Measurements from ENCODE around the gene MTAP.

MTAP gene

DNA sequence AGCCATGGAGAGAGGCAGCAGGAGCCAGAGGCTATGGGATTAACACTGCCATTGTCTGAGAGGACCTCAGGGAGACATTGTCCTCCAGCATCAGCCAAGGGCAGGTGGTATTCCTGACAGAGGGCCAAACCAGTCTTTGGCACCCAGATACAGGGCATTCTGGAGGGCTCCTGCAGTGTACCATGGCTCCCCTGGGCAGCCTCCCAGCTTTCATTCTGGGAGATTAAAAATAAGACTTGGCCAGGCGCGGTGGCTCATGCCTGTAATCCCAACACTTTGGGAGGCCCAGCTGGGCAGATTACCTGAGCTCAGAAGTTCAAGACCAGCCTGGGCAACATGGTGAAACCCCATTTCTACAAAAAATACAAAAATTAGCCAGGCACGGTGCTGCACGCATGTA lies 4.2 kb downstream of the MTAP start:
- DNase-seq: no peak

DNA sequence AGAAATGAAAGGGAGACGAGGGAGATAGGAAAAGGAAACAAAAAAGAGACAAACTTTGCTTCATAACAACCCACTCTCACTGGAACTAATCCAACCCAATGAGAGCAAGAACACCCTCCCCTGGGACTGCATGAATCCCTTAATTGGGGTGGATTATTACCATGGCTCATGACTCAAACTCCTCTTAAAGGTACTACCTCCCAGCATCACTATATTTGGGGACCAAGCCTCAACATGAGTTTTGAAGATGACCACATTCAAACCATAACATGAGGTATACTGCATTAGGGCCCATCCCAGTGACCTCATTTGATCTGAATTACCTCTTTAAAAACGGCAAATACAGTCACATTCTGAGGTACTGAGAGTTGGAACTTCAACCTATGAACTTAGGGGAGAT lies 8.0 kb downstream of the MTAP start:
- DNase-seq: no peak

DNA sequence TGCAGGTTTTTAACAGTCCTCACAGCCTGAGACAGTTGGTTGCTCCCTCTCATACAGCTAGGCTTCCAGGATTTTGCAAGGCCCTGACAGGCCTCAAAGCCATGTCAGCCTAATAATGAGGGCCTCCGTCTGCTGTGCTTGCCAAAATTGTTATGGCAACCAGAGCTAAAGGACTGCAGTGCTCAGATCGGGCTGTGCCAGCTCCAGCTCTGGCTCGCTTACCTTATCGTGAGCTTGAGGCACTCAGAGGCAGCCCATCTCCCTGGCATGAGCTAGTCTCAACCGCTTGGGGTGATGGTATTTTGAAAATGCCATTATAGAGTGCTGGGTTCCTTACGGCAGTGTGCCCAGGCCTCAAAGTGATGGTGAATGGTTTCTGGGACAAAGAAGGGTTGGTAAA lies 8.4 kb downstream of the MTAP start:
- DNase-seq: no peak

DNA sequence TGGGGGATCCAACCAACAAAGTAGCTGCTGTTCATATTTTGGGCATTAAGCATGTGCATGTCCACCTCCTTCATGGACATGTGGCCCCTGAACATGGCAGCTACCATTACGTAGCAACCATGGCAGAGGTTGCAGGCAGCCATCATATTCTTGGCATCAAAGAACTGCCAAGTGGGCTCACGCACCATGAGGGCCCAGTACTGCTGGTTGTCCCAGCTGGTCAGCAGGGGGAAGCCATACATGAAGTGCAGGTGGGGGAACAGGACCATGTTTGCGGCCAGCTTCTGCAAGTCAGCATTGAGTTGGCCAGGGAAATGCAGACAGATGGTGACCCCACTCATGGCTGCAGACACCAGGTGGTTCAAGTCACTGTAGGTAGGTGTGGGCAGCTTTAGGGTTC lies 9.5 kb downstream of the MTAP start:
- DNase-seq: no peak

DNA sequence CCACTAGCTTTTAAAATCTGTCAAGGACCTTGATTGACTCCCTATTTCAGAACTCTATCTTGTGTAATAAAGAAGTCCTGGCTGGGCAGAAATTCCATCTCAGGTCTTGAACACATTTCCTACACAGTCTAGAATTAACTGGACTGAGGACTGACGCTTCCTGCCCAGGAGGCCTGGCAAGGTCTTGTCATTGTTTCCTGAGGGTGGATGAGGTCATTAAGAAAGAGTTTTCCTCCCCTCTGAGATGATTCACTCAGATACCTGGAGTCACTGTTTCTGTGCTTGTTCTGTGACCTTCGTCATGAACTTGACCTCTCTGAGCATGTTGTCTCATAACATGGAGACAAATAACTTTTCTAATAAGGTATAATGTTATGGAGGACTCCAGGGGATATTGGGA lies 10.0 kb downstream of the MTAP start:
- DNase-seq: no peak

DNA sequence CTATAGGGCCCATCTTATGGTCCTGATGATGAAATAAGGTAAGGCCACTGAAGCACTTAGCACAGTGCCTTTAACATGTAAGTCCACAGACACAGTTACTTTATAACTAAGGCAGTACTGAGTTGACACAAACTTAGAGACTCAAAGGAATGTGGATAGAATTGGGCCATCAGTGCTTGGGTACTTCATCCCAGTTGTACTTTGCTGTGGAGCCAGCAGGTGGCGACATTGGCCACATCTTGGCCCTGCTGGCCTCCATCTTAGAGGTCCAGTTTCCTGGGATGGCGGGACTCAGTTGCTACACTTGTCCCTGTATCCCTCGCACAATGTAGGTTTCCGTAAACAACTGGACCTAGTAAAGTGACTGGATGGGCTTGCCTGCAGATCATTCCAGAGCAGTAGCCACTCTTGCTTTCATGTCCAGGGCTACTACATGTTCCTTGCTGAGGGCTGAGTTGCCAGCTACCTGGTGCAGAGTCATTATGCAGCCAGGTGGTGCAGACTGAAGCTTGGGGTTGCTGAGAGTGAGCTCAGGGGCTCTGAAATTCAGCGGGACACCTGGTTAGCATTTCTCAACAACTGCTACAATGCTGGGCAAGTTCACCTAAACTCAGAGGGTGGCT lies 10.6 kb downstream of the MTAP start:
- peak; percentile 19 to 58 (median 36) for DNase-seq

DNA sequence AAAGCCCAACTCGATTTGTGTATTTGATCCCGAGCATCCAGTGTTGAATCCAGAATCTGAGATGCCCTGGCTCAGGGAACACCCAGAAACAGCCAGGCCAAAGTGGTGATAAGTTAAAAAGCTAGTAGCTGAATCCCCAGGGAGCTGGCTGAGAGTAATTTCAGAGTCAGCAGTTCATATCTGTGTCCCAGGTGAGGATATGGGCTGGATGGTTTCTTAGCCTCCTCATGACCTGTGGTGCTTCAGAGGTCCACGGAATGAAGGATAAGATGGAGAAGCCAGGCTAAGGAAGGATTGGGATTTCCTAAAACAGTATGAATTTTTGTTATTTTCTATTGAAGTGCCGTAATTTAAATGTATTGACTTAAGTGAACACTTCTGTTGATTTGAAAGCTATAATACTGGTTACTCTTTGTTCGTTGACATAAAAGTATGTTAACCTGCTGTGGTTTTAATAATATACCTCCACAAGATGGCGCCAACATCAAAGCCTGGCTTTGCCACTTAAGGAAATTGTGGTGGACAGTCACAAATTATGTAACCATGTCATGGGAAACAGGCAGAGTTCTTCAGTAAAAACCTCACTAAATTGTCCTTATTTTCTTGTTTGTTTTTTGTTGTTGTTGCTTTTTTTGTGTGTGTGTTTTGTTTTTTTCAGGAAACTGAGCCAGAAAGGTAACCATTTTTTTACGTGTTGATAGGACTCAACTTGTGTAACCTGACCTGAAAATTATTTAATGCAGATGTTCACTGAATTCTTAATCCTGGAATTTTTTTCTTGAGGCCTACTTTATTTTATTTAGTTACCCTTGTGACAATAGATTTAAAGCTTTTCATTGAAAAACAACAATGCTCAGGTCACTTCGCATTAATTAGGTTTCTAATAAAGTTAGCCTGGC lies 11.4 kb downstream of the MTAP start:
- DNase-seq: peak in 5 of 6 experiments; percentile 34 to 68 (median 43)

DNA sequence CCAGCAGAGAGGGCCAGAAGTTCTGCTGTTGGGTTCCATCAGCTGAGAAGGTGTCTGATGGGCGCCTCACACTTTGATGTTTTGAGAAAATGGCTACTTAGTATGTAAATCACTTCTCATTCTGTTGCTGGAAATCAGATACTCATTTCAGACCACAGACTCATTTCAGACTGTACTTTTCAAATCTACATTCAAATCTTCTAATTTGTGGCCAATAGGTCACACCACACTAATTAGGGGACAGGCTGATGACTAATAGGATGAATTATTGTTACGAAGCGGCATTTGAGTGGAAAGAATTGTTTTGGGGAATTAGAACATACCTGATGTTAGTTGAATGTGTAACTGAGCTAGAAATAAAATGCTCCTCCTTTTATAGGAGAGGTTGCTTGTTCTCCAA lies 13.2 kb downstream of the MTAP start:
- no peak for DNase-seq

DNA sequence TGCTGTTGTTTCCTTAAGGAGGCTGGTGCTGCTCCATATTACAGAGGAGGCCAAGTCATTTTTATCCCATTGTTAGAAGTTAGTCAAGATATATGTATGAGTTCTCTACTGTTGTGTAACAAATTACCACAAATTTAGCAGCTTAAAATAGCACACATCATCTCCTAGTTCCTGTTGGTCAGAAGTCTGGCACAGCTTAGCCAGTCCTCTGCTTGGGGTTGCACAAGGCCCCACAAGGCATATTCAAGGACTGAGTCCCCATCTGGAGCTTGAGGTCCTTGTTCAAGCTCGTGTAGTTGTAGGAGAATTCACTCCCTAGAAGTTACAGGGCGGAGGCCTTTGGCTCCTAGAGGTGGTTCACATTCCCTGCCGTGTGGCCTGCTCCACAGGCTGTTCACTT lies 14.7 kb downstream of the MTAP start:
- DNase-seq: no peak

DNA sequence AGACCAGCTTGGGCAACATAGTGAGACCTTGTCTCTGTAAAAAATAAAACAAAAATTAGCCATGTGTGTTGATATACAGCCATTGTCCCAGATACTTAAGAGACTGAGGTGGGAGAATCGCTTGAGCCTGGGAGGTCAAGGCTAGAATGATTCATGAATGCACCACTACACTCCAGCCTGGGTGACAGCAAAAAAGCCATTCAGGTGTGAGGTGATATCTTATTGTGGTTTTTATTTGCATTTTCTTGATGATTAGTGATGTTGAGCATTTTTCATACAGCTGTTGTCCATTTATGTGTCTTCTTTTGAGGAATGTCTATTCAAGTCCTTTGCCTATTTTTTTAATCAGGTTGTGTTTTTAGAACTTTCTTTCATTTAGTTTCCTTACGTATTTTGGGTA lies 23.2 kb downstream of the MTAP start:
- DNase-seq: no peak

DNA sequence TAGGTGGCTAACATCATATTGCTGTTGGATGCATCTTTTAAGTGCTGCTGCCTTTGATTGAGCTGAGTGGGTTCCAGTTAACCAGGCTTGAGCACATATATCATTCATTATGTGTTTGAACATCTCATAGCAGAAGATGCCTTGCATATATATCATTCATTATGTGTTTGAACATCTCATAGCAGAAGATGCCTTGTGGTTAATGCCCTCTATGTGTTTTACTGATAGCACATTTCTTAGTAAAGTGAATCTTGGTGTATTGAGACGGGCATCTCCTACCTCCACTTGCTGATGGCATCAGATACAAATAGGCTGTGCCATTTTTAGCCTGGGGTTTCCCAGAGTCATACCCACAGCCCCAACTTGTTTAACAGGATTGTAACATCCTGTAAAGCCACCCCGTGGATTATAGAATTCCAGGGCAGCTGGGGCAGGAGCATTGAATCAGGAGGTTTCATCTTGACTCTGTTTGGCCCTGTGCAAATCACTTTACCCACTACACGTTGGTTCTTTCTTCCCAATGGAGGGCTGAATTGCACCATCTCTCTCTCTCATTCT lies 26.5 kb downstream of the MTAP start:
- no peak for DNase-seq

DNA sequence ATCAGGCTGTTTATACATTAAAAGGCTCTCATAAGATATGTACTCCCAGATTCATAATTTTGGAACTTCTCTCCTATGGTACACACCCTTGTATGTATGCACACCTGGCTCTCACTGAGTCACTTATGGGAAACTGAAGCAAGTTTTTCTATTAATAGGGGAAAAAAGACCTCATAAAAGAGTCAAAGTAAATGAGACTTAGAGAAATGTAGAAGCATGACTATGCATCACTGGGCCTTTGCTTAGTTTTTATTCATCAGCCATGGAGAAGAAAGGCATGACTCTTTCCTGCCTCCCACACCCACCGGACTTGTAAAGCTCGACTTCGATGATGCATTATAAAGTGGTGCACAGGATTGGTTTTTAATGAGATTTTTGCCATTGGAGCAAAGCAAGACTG lies 28.2 kb downstream of the MTAP start:
- DNase-seq: no peak

DNA sequence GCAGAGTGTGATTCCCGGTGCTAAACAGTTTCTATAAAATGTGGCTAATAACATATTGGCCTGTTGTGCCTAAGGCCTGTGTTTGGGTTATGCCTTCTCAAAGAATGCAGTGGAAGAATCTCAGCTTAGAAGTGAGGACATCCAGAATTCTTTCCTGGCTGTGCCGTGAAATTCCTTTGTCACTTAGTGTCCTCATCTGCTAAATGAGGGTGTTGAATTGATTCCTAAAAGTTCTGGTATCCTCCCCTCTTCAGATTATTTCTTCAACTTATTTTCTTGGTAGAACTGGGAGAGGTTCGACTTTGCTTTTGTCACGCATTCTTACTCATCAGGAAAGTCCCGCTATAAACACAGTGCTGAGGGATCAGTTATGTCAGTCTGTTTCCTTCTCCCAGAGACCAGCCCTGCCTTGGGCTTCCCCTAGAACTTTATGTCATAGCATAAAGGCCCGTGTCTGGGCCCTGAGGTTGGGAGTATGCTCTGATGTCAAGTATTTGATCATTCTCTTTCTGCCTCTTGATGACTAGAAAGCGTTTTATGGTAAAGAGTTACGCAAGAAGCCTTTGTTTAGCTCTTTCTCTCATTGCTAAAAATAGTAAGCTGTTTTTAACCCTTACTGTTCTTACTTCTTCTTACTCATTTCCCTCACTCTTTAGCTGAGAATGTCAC lies 29.5 kb downstream of the MTAP start:
- no peak for DNase-seq

DNA sequence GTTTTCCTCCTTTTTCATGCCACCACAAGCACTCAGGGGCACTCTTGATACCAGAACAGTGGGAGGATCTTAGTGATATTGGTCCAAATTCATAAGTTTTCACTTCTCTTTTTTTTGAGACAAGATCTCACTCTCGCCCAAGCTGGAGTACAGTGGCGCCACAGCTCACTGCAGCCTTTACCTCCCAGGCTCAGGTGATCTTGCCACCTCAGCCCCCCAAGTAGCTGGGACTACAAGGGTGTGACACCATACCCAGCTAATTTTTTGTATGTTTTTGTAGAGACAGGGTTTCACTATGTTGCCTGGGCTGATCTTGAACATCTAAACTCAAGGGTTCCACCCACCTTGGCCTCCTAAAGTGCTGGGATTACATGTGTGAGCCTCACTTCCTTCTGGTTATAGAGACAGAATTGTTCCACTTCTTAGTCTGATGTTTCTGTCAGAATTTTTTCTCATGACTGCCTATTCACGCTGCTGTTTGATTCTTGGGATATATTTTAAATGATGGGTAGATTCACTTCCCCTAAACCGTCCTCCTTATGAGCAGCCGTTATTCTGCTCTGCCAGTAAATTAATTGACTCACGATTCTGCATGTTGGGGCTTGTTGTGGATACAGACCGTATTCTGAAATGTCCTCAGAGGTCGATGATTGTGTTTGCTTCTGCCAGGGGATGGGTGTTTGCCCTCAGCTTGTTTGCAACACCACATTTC lies 30.8 kb downstream of the MTAP start:
- no peak for DNase-seq

DNA sequence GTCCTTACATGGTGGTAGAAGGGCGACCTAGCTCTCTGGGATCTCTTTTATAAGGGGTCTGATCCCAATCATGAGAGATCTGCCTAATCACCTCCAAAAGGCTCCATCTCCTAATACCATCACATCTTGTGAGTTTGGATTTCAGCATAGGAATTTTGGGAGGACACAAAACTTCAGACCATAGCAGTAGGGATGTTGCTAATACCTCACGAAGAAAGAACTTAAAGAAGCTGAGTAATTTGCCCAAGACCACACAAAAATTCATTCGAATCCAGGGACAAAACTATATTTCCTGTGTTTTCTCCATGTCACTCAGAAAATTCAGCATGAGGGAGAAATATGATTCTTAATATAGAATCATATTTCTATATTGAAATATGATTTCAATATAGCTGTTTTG lies 32.7 kb downstream of the MTAP start:
- DNase-seq: no peak

DNA sequence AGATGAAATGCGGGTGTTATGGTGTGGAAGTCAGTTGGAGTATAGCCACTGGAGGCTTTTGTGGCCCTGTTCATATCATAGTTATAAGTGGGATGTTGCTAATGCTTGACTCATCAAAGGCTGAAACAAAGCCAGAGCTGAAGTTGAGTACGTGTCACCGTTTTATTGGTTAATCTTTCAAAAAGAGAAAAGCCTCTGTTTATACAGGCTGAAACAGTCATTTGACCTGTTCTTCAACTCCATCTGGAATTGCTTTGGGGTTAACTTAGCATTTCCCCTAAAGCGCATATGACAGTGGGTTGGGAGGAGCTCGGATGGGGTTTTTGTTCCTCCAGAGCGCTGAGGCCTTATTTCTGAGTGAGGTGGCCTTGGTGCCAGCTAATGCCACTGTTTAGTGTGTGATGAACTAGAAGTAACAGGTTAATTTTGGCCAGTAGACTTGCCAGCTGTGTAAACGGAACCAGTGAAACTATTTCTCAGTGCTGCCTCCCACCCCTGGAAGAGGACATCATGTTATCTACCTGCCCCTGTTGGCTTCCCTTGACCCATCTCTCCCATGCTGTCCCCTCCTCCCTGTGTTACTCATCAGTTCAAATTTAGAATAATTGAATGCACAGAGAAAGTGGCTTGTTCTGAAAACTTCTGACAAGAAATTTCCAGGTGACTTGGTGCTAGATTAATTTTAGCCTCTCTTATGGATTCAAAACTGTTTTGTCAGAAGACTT lies 34.2 kb downstream of the MTAP start:
- DNase-seq: no peak

DNA sequence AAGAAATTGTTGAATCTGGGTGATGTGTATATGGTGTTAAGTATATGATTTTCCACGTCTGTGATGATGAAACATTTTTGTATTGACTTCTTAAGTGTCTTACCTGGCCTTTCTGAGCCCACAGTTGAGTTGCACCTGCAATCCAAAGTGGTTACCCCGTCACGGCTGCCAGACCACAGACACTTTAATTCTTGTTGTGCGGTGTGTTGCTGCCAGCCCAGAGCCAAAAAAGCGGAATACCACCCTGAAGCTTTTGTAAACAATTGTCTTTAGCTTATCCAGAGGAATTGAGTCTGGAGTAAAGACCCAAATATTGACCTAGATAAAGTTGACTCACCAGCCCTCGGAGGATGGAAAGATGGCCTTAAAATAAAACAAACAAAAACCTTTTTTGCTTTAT lies 35.1 kb downstream of the MTAP start:
- DNase-seq: no peak

DNA sequence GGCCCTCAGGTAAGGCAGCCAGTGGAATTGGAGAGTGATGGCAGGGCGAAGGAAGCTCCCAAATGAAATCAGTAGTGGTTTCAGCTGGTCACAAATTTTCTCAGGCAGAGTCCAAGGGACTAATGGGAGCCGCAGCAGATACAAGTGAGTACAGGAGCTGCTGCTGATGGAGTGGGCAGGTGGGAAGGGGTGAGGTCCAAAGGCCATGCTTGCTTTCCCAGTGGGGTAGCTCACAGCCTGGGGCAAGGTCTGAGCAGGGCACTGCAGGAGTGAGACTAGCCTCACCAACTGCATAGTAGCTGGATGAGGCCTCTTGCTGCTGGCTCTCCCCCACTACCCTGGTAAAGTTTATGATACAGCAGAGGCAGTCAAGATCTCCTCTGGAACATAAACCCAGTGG lies 38.2 kb downstream of the MTAP start:
- no peak for DNase-seq

DNA sequence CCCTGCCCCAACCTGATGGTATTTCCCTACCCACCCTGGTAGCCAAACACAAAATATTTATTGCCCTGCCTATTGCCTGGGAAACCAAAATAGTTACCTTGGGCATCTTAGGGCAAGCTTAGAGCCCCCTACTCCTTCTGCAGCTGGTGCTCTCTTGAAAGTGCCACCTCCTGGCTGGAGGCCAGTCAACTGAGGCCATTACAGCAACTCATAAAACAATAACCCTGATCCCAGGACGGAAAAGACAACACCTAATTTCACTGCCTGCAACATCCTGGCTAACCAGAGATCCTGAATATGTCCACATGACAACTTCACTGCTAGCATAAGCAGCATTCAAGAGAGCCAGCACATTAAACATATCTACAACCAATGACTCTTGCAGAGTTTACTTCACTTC lies 38.7 kb downstream of the MTAP start:
- DNase-seq: no peak

DNA sequence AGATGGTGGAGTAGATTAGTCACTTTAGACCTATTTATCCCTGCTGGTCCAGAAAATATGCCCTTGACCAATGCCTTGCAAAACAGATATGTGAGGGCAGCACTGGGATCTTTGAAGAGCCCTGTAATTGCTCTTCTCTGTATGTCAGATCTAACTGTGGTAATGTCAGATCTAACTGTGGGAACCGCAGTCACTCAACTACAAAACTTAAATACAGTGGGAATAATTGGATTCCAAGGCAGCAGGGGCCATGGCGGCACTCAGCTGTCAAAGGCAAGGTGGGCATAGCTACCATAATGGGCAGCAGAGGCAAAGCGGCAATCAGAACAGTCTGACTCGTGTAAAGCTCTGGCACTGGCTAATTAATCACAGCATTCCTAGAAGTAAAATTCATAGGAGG lies 46.2 kb downstream of the MTAP start:
- DNase-seq: no peak

DNA sequence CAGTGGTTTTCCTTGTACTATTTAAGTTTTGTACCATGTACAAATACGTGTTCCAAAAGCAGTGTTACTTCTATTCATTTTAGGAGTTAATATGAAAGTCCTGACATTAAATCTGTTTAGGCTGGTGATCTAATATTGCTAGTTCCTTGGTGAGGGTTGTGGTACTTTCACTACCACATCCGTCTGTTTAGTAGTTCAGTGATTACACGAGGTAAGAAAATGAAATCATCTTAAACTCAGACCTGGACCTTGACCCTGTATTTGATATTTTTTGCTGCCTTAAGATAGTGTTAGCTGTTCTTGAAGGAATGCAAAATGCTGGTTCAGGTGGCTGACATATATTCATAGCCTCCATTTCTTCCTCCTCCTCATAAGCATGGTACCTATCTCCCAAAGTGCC lies 50.3 kb downstream of the MTAP start:
- DNase-seq: no peak

DNA sequence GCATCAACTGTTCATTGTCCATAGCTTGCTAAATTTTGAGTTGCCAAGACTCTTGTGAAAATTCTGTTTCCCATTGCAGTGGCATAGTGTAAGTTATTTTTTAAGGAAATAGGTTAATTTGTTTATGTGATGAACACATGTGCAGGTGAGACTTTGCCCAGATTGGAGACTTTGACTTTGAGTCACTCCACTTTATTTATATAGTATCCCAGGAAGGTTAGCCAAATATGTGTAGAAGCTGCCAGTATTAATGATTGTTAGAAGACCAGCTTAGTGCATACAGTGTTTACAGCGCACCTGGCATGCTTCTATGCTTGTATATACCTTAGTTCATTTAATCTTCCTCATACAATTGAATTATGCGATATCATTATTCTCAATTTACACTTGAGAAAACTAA lies 51.0 kb downstream of the MTAP start:
- no peak for DNase-seq
